K562 (cell line): ENCODE measurements around the gene DCP2.

Experiments used
- JUND ChIP-seq, 2 experiments: IDR thresholded peaks; 2 replicates in 1 of 2; 3 replicates in 1 of 2; pipeline ENCODE4 v1.6.1; 2011; ENCODE audit warnings: borderline replicate concordance in 2 of 2, low read depth in 2 of 2, low read length in 2 of 2, improper control_type of control experiment in 1 of 2, missing biosample characterization in 1 of 2, missing genetic modification characterization in 1 of 2, missing genetic modification reagents in 1 of 2
- ZKSCAN8 ChIP-seq: fragments of 200-800 bp; sonication (Bioruptor generic); IDR thresholded peaks from 2 replicates; pipeline ENCODE4 v1.6.1; 2016; ENCODE audit warnings: missing genetic modification characterization, missing compliant biosample characterization
- TF ChIP-seq, protein P1 (sequence below), 3 experiments: IDR thresholded peaks in 2 of 3; conservative IDR thresholded peaks in 1 of 3; 2 replicates each; pipeline ENCODE4 v1.5.1; 2011 to 2012; ENCODE audit warnings: low read length in 3 of 3, mild to moderate bottlenecking in 3 of 3, control low read depth in 2 of 3, improper control_type of control experiment in 1 of 3, inconsistent platforms in 1 of 3, low read depth in 1 of 3, mixed read lengths in 1 of 3, moderate library complexity in 1 of 3; ENCODE audit not compliant: insufficient read depth in 2 of 3

DNA sequence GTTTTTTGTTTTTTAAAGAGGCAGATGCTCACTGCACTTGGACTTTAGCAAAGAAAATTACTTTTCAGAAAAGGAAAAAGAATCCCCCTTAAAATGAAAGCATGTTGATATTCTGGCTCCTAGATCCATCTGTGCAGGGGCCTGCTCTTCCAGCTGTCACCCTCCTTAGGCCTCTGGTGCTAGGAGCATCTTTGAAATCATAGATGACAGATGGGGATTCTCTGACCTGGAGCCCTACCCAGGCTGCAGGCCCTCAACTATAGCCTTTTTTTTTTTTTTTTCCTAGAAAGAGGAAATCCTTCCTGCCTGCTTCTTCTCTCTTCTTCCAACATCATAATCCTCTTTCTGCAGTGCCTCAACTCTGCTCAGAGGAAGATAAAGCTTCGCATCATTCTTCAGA, 16.3 kb upstream of the DCP2 start:
- TF ChIP-seq JUND (IDR thresholded peaks at IDR 0.05; ENCODE audit: borderline replicate concordance, low read depth, low read length), result no peak
- no peak for TF ChIP-seq JUND (tag; IDR thresholded peaks at IDR 0.05; ENCODE audit: borderline replicate concordance, low read depth, low read length)
- TF ChIP-seq, protein P1, sequence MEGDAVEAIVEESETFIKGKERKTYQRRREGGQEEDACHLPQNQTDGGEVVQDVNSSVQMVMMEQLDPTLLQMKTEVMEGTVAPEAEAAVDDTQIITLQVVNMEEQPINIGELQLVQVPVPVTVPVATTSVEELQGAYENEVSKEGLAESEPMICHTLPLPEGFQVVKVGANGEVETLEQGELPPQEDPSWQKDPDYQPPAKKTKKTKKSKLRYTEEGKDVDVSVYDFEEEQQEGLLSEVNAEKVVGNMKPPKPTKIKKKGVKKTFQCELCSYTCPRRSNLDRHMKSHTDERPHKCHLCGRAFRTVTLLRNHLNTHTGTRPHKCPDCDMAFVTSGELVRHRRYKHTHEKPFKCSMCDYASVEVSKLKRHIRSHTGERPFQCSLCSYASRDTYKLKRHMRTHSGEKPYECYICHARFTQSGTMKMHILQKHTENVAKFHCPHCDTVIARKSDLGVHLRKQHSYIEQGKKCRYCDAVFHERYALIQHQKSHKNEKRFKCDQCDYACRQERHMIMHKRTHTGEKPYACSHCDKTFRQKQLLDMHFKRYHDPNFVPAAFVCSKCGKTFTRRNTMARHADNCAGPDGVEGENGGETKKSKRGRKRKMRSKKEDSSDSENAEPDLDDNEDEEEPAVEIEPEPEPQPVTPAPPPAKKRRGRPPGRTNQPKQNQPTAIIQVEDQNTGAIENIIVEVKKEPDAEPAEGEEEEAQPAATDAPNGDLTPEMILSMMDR (IDR thresholded peaks at IDR 0.05 in 2 of 3, conservative IDR thresholded peaks at IDR 0.05 in 1 of 3; ENCODE audit: insufficient read depth in 2 of 3, low read depth in 1 of 3, low read length in 3 of 3), result no peak
- no peak for TF ChIP-seq ZKSCAN8 (CRISPR knock-in tag)
